HepG2 (cell line): Measurements from ENCODE around the gene HAX1. TPM values are rescaled to one million over a fixed set of nuclear protein-coding genes. Genes with fewer than 3 reads are reported as not detected.

Experiments
- ATAC-seq: fragments of 200-7000 bp; cut with Tn5 transposase; 3 replicates; pipeline ENCODE4 v1.9.1; 2020; ENCODE audit warnings: mild to moderate bottlenecking, moderate library complexity
- BruUV-seq: library from RNA; stranded (reverse); fragments of 400-500 nt; replicated peaks from 2 replicates; lab custom pipeline; 2021; lab: Mats Ljungman, UMichigan
- CTCF ChIA-PET: fragments of 300-600 bp; formaldehyde crosslinking; extraction: SDS; loops from one replicate; lab custom pipeline; 2021; ENCODE audit warnings: low total read pairs, inconsistent platforms, low intra/inter-chr PET ratio; lab: Yijun Ruan, JAX
- POLR2A ChIA-PET: fragments of 350-600 bp; sonication (Branson Sonifier 250); formaldehyde crosslinking; loops from one replicate; lab custom pipeline; 2020; ENCODE audit warnings: antibody characterized with exemption, inconsistent platforms; lab: Yijun Ruan, JAX
- DNase-seq: peaks from one replicate; pipeline ENCODE4 v3.0.0-alpha.2; 2015; ENCODE audit warnings: low spot score
- FAIRE-seq: peaks from 3 replicates; lab custom pipeline; 2011; peaks lifted over from hg19 to GRCh38; lab: Jason Lieb, UNC
- H2AFZ ChIP-seq: one replicate; pipeline ENCODE4 v1.6.1; 2011; ENCODE audit warnings: low read length, inconsistent platforms
- H3K27ac ChIP-seq: fragments of 300-600 bp; 3 replicates; pipeline ENCODE4 v1.8.0; 2011; ENCODE audit warnings: mixed run types, mild to moderate bottlenecking, mixed read lengths, low read length, inconsistent platforms; ENCODE audit not compliant: insufficient read depth; ENCODE audit errors: extremely low read length
- H3K27me3 ChIP-seq, 2 experiments: fragments of 200-600 bp in 1 of 2; 2 replicates in 1 of 2; 3 replicates in 1 of 2; pipeline versions ENCODE4 v1.6.0 to v1.8.0; 2011; ENCODE audit warnings: low read length in 2 of 2, mild to moderate bottlenecking in 2 of 2, moderate library complexity in 2 of 2, inconsistent platforms in 1 of 2; ENCODE audit not compliant: insufficient read depth in 2 of 2, control insufficient read depth in 1 of 2
- H3K36me3 ChIP-seq, 2 experiments: fragments of 200-600 bp in 1 of 2; replicated peaks in 1 of 2; 2 replicates in 1 of 2; 3 replicates in 1 of 2; pipeline versions ENCODE4 v1.5.1 to v1.8.0; 2011; ENCODE audit warnings: low read length in 2 of 2, inconsistent platforms in 1 of 2; ENCODE audit not compliant: insufficient read depth in 2 of 2, control insufficient read depth in 1 of 2
- H3K4me1 ChIP-seq: 2 replicates; pipeline ENCODE4 v1.5.1; 2012; ENCODE audit warnings: low read length, inconsistent platforms; ENCODE audit not compliant: insufficient read depth
- H3K4me2 ChIP-seq: 2 replicates; pipeline ENCODE4 v1.6.0; 2011; ENCODE audit warnings: low read depth, low read length, inconsistent platforms
- H3K4me3 ChIP-seq, 3 experiments: fragments of 200-600 bp in 1 of 3; sonication (generic), shearing (Covaris generic) in 1 of 3; replicated peaks in 1 of 3; 2 replicates each; pipeline ENCODE4 v1.5.1; 2011 to 2016; ENCODE audit warnings: low read length in 3 of 3, inconsistent platforms in 2 of 3, low read depth in 2 of 3, mild to moderate bottlenecking in 2 of 3, control low read depth in 1 of 3, mixed read lengths in 1 of 3; ENCODE audit not compliant: insufficient read depth in 1 of 3
- H3K79me2 ChIP-seq: one replicate; pipeline ENCODE4 v1.6.1; 2011; ENCODE audit warnings: low read length, inconsistent platforms; ENCODE audit not compliant: insufficient read depth
- H3K9ac ChIP-seq: 2 replicates; pipeline ENCODE4 v1.6.0; 2011; ENCODE audit warnings: mild to moderate bottlenecking, low read depth, low read length, inconsistent platforms; ENCODE audit not compliant: insufficient read depth
- H3K9me3 ChIP-seq: 2 replicates; pipeline ENCODE4 v1.5.1; 2012; ENCODE audit warnings: mild to moderate bottlenecking, low read length
- H4K20me1 ChIP-seq: 2 replicates; pipeline ENCODE4 v1.6.0; 2011; ENCODE audit warnings: inconsistent platforms, mild to moderate bottlenecking, low read length, moderate library complexity; ENCODE audit not compliant: insufficient read depth
- ASH2L ChIP-seq: fragments of 300-600, 200-600 bp; sonication (generic); IDR thresholded peaks from 2 replicates; pipeline ENCODE4 v1.7.0; 2017; ENCODE audit warnings: low read depth, mild to moderate bottlenecking, moderate library complexity, mixed read lengths, low read length; ENCODE audit not compliant: insufficient read length
- CCDC6 ChIP-seq: sonication (generic); formaldehyde crosslinking; IDR thresholded peaks from 2 replicates; pipeline ENCODE4 v1.8.1; 2022; ENCODE audit warnings: mild to moderate bottlenecking, missing genetic modification reagents, moderate library complexity
- DZIP1 ChIP-seq: sonication (generic); formaldehyde crosslinking; IDR thresholded peaks from 2 replicates; pipeline ENCODE4 v1.5.0; 2020; ENCODE audit warnings: mild to moderate bottlenecking, missing genetic modification reagents
- FOXP4 ChIP-seq: sonication (generic); formaldehyde crosslinking; IDR thresholded peaks from 2 replicates; pipeline ENCODE4 v1.4.0; 2020; ENCODE audit warnings: missing genetic modification reagents
- SIX4 ChIP-seq: sonication (generic); formaldehyde crosslinking; IDR thresholded peaks from 2 replicates; pipeline ENCODE4 v1.4.0; 2020; ENCODE audit warnings: missing genetic modification reagents
- ZNF230 ChIP-seq: sonication (generic); formaldehyde crosslinking; IDR thresholded peaks from 2 replicates; pipeline ENCODE4 v1.4.0; 2020; ENCODE audit warnings: mild to moderate bottlenecking, missing genetic modification reagents
- ZNF772 ChIP-seq: sonication (generic); formaldehyde crosslinking; IDR thresholded peaks from 2 replicates; pipeline ENCODE4 v1.5.0; 2020; ENCODE audit warnings: mild to moderate bottlenecking, missing genetic modification reagents
- ZSCAN12 ChIP-seq: sonication (generic); formaldehyde crosslinking; IDR thresholded peaks from 2 replicates; pipeline ENCODE4 v1.9.0; 2021; ENCODE audit warnings: mild to moderate bottlenecking, missing genetic modification reagents
- WGBS: methylation state at CpG from one replicate; pipeline ENCODE4 v1.1.6; 2017; ENCODE audit warnings: low lambda C conversion rate; 5-methylcytosine and 5-hydroxymethylcytosine counted together
- in situ Hi-C: cut with HindIII; loops from 2 replicates; pipeline ENCODE4 v1.10.0; 2017; ENCODE audit warnings: low pct_unique_long_range_greater_than_20kb; ENCODE audit not compliant: extremely low pct_ligation_motif_present
- intact Hi-C: fragments of 100-400 bp; cut with micrococcal nuclease; formaldehyde crosslinking; loops from one replicate; pipeline ENCODE4 v1.10.0; 2022; ENCODE audit not compliant: unreplicated experiment
- polyA plus RNA-seq, 8 experiments: library from polyadenylated mRNA; depleted of rRNA in 3 of 8; stranded (reverse) in 7 of 8; unstranded in 1 of 8; fragments of >200 nt; fragmentation: Illumina TruSeq in 4 of 8; extraction: Trizol in 4 of 8; gene quantifications; 2 replicates each; pipeline versions ENCODE4 v1.2.1 to v1.2.3, GENCODE V29; 2011 to 2016; ENCODE audit warnings: low read depth in 4 of 8, missing spikeins in 1 of 8, mixed read lengths in 1 of 8; ENCODE audit not compliant: insufficient read depth in 1 of 8
- total RNA-seq, 5 experiments: library from RNA; depleted of rRNA; stranded (reverse); fragments of >200 nt; fragmentation: Illumina TruSeq; extraction: Trizol; gene quantifications; 2 replicates each; pipeline ENCODE4 v1.2.3, GENCODE V29; 2016; ENCODE audit warnings: low read depth in 1 of 5

The HAX1 gene
- total and polyA plus RNA-seq, 2 of the 13 experiments (the other 11 are each of a cell fraction or from before 2014, with no cell fraction given): 89.2 to 128 TPM

- TF ChIP-seq DZIP1 (CRISPR knock-in tag) (no peak), ZNF772 (CRISPR knock-in tag) (no peak), CCDC6 (CRISPR knock-in tag) (peak; percentile 51), ZNF230 (CRISPR knock-in tag) (no peak), FOXP4 (no peak), ASH2L (peak; percentile 38)
- TF ChIP-seq, all 625 proteins: peak for 9
These were observed 34.4 kb upstream of the HAX1 start (continued) for GRCh38 chr1:154237880-154238506.

- TF ChIP-seq ZSCAN12 (CRISPR knock-in tag) (no peak), SIX4 (CRISPR knock-in tag) (no peak)
- no peak overlapping the region for H3K4me3 ChIP-seq
- ChIA-PET CTCF (no interaction called here), POLR2A (interaction anchor here (1.8 to 5.1 kb wide), 2 partner anchors 20 to 40 kb away, joined by 4 to 29 read pairs; partner anchors contain the start of gene UBAP2L)
- H3K4me1 ChIP-seq: peaks cover 57% of the 10 kb centered on the region
- H3K4me2 ChIP-seq: no peak overlapping the region
- H4K20me1 ChIP-seq: 0 out of 2 replicates have a peak, but pooled peaks cover 4% of the 10 kb centered on the region
- DNase-seq (no peak), FAIRE-seq (no peak), ATAC-seq (no peak)
- H3K79me2 ChIP-seq: peaks cover 32% of the 10 kb centered on the region
- in situ Hi-C loops (no loop called here), intact Hi-C loops (no loop called here)
- peak overlapping the region; percentile 24 for H3K27ac ChIP-seq
- H3K9ac ChIP-seq: no peak overlapping the region
- 96% methylated on average over 3 of the region's 3 CpGs for WGBS
- peaks cover 28 to 78% of the 10 kb centered on the region in 2 experiments for H3K36me3 ChIP-seq
- no TSS peak for BruUV-seq
- H3K27me3 ChIP-seq: no peaks in the 10 kb centered on the region
- H2AFZ ChIP-seq: no peak overlapping the region
- H3K9me3 ChIP-seq: no peaks in the 10 kb centered on the region
These were observed 32.9 kb upstream of the HAX1 start for GRCh38 chr1:154239491-154239890.
